ENCODE results near the gene PDS5B. TPM values are rescaled to one million over a fixed set of nuclear protein-coding genes. Genes with fewer than 3 reads are reported as not detected.

PDS5B gene
- total RNA-seq, 1 experiment from 2014 or later: 95.5 TPM

DNA sequence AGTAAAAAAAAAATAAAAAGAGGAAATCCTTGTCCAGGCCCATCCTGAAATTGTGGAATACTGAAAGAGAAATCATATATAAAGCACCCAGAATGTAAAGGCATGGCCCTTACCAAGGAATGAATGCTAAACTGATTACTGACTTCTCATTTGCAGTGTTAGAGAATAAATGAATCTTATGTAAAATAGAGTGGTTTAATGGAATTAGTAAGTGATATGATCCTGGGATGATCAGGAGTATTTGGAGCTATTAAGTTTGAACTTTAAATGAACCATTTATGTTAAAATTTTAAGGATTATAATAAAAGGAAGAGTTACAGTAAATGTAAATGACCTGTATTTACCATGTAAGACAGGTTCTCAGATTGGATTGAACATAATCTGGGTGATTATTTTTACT lies 75.4 kb downstream of the PDS5B start:
- no TSS peak for BruUV-seq (replicated peaks)
- H3K4me3 ChIP-seq (ENCODE audit: low read depth, low read length, poor library complexity, severe bottlenecking): no peak overlapping the region
- ChIA-PET POLR2A (ENCODE audit: low non-redundant PET) (no interaction called here), CTCF (no interaction called here)
- H3K27me3 ChIP-seq (replicated peaks; ENCODE audit: insufficient read depth, low read depth, low read length, poor library complexity): no peaks in the 10 kb centered on the region
- TF ChIP-seq EZH2 (IDR thresholded peaks at IDR 0.05; ENCODE audit: borderline replicate concordance, low read depth, low read length, poor library complexity, severe bottlenecking): no peak
- TF ChIP-seq, protein P1, sequence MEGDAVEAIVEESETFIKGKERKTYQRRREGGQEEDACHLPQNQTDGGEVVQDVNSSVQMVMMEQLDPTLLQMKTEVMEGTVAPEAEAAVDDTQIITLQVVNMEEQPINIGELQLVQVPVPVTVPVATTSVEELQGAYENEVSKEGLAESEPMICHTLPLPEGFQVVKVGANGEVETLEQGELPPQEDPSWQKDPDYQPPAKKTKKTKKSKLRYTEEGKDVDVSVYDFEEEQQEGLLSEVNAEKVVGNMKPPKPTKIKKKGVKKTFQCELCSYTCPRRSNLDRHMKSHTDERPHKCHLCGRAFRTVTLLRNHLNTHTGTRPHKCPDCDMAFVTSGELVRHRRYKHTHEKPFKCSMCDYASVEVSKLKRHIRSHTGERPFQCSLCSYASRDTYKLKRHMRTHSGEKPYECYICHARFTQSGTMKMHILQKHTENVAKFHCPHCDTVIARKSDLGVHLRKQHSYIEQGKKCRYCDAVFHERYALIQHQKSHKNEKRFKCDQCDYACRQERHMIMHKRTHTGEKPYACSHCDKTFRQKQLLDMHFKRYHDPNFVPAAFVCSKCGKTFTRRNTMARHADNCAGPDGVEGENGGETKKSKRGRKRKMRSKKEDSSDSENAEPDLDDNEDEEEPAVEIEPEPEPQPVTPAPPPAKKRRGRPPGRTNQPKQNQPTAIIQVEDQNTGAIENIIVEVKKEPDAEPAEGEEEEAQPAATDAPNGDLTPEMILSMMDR (conservative IDR thresholded peaks at IDR 0.05; ENCODE audit: low read depth, low read length): no peak
- intact Hi-C loops (cut with micrococcal nuclease; ENCODE audit: unreplicated experiment): no loop called here
- peaks cover 25% of the 10 kb centered on the region for H3K4me1 ChIP-seq (ENCODE audit: insufficient read depth, low read length, poor library complexity, severe bottlenecking)
- no peak for DNase-seq (ENCODE audit: low spot score)
- H3K27ac ChIP-seq (ENCODE audit: low read depth, low read length, poor library complexity, severe bottlenecking): no peak overlapping the region
- H3K36me3 ChIP-seq (ENCODE audit: insufficient read depth, low read length, poor library complexity, severe bottlenecking): no peaks in the 10 kb centered on the region
- no peaks in the 10 kb centered on the region for H3K9me3 ChIP-seq (ENCODE audit: low read depth, low read length, poor library complexity, severe bottlenecking)

DNA sequence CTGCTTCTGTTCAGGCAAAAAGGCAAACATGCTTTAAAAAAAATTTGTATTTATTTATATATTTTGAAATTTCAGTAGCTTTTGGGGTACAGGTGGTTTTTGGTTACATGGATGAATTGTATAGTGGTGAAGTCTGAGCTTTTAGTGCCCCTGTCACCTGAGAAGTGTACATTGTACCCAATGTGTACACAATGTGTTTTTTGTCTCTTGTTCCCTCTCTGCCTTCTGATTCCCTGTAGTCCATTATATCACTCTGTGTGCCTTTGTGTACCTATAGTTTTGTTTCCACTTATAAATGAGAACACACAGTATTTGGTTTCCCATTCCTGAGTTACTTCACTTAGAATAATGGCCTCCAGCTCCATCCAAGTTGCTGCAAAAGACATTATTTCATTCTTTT lies 77.4 kb downstream of the PDS5B start:
- intact Hi-C loops (cut with micrococcal nuclease; ENCODE audit: unreplicated experiment): no loop called here
- CTCF ChIA-PET: no interaction called here

DNA sequence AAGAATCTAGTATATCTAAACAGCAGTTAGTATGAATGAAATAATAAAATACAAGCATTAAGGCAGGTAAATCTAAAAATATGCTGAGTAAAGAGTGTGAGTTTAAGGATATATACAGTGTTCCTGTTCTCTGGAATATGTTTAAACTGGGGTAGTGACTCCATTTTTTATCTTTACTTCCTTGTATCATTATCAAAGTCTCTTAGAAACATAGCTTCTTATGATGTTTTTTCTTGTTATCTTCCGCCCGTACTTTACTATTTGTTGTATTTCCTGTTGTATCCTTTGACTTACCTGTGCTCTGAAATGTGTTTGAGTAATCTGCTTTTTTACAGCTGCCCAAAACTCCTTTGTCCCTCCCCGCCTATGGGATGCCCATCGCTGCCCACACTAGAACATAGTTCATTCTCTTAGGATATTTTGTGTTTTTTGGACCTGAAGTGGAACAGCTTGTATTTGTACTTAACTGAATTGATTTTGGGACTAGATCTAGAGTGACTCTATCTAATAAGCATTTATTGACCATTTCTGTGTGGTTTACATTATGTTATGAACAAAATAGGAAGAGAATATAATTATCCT lies 80.8 kb downstream of the PDS5B start:
- Histone ChIP-seq H3K9me3 (ENCODE audit: low read depth, low read length, poor library complexity, severe bottlenecking) (no peaks in the 10 kb centered on the region), H3K4me3 (ENCODE audit: low read depth, low read length, poor library complexity, severe bottlenecking) (no peak overlapping the region), H3K4me1 (ENCODE audit: insufficient read depth, low read length, poor library complexity, severe bottlenecking) (no peaks in the 10 kb centered on the region), H3K27ac (ENCODE audit: low read depth, low read length, poor library complexity, severe bottlenecking) (no peak overlapping the region), H3K27me3 (replicated peaks; ENCODE audit: insufficient read depth, low read depth, low read length, poor library complexity) (no peaks in the 10 kb centered on the region), H3K36me3 (ENCODE audit: insufficient read depth, low read length, poor library complexity, severe bottlenecking) (peaks cover 12% of the 10 kb centered on the region)
- POLR2A ChIA-PET (ENCODE audit: low non-redundant PET): no interaction called here
- intact Hi-C loops (cut with micrococcal nuclease; ENCODE audit: unreplicated experiment): no loop called here
- no peak for TF ChIP-seq EZH2 (IDR thresholded peaks at IDR 0.05; ENCODE audit: borderline replicate concordance, low read depth, low read length, poor library complexity, severe bottlenecking)
- TF ChIP-seq, protein P1 (conservative IDR thresholded peaks at IDR 0.05; ENCODE audit: low read depth, low read length): no peak
- no TSS peak for BruUV-seq (replicated peaks)
- CTCF ChIA-PET: no interaction called here
- no peak for DNase-seq (ENCODE audit: low spot score)

More for the DNA sequence above, 77.4 kb downstream of the PDS5B start:
- Histone ChIP-seq H3K9me3 (ENCODE audit: low read depth, low read length, poor library complexity, severe bottlenecking) (no peaks in the 10 kb centered on the region), H3K27ac (ENCODE audit: low read depth, low read length, poor library complexity, severe bottlenecking) (no peak overlapping the region), H3K4me1 (ENCODE audit: insufficient read depth, low read length, poor library complexity, severe bottlenecking) (peaks cover 17% of the 10 kb centered on the region), H3K27me3 (replicated peaks; ENCODE audit: insufficient read depth, low read depth, low read length, poor library complexity) (no peaks in the 10 kb centered on the region), H3K4me3 (ENCODE audit: low read depth, low read length, poor library complexity, severe bottlenecking) (no peak overlapping the region), H3K36me3 (ENCODE audit: insufficient read depth, low read length, poor library complexity, severe bottlenecking) (peaks cover 5% of the 10 kb centered on the region)
- BruUV-seq (replicated peaks): no TSS peak
- TF ChIP-seq EZH2 (IDR thresholded peaks at IDR 0.05; ENCODE audit: borderline replicate concordance, low read depth, low read length, poor library complexity, severe bottlenecking): no peak
- TF ChIP-seq, protein P1 (conservative IDR thresholded peaks at IDR 0.05; ENCODE audit: low read depth, low read length): no peak
- POLR2A ChIA-PET (ENCODE audit: low non-redundant PET): no interaction called here
- DNase-seq (ENCODE audit: low spot score): no peak
